ENCODE data around the gene MAPK12. TPM values are rescaled to one million over a fixed set of nuclear protein-coding genes. Genes with fewer than 3 reads are reported as not detected.

The MAPK12 gene
- total RNA-seq, 2 donors from 2014 or later: 5.0 to 13.0 TPM

- Histone ChIP-seq H3K4me1 (peaks cover 0 to 64% of the 10 kb centered on the region in 2 donors), H3K27ac (peak overlapping the region; percentile 63 to 66), H3K4me3 (peak overlapping the region; percentile 56 to 62), H3K36me3 (no peaks in the 10 kb centered on the region), H3K27me3 (no peaks in the 10 kb centered on the region), H3K9me3 (no peaks in the 10 kb centered on the region)
- TF ChIP-seq CTCF (IDR thresholded peaks at IDR 0.05): no peak
- no peak for DNase-seq (ENCODE audit: low spot score)
These were observed 8.1 kb upstream of the MAPK12 start for GRCh38 chr22:50269573-50269969.

- H3K4me3 ChIP-seq: no peak overlapping the region
- peaks cover 0 to 59% of the 10 kb centered on the region in 2 donors for H3K4me1 ChIP-seq
- H3K9me3 ChIP-seq: no peaks in the 10 kb centered on the region
- no peak overlapping the region for H3K27ac ChIP-seq
- H3K36me3 ChIP-seq: no peaks in the 10 kb centered on the region
- no peak for DNase-seq (ENCODE audit: low spot score)
- no peaks in the 10 kb centered on the region for H3K27me3 ChIP-seq
- TF ChIP-seq CTCF (IDR thresholded peaks at IDR 0.05): no peak
These were observed 7.2 kb upstream of the MAPK12 start for GRCh38 chr22:50268655-50269113.

GRCh38 chr22:50267591-50268390, 6.3 kb upstream of the MAPK12 start:
- H3K27me3 ChIP-seq: no peaks in the 10 kb centered on the region
- peaks cover 0 to 62% of the 10 kb centered on the region in 2 donors for H3K4me1 ChIP-seq
- peak; percentile 14 to 55 for TF ChIP-seq CTCF (IDR thresholded peaks at IDR 0.05)
- peak overlapping the region; percentile 30 to 47 for H3K4me3 ChIP-seq
- no peaks in the 10 kb centered on the region for H3K9me3 ChIP-seq
- H3K27ac ChIP-seq: no peak overlapping the region
- no peak for DNase-seq (ENCODE audit: low spot score)
- H3K36me3 ChIP-seq: no peaks in the 10 kb centered on the region

GRCh38 chr22:50266994-50267393, 5.5 kb upstream of the MAPK12 start:
- Histone ChIP-seq H3K9me3 (no peaks in the 10 kb centered on the region), H3K36me3 (no peaks in the 10 kb centered on the region), H3K4me1 (peaks cover 0 to 63% of the 10 kb centered on the region in 2 donors), H3K27ac (no peak overlapping the region), H3K27me3 (no peaks in the 10 kb centered on the region), H3K4me3 (peak overlapping the region; percentile 30 to 47)
- DNase-seq (ENCODE audit: low spot score): no peak
- TF ChIP-seq CTCF (IDR thresholded peaks at IDR 0.05): no peak

GRCh38 chr22:50264946-50265669, 3.6 kb upstream of the MAPK12 start:
- no peak overlapping the region for H3K27ac ChIP-seq
- DNase-seq (ENCODE audit: low spot score): no peak
- no peaks in the 10 kb centered on the region for H3K9me3 ChIP-seq
- no peak overlapping the region for H3K4me3 ChIP-seq
- TF ChIP-seq CTCF (IDR thresholded peaks at IDR 0.05): no peak
- no peaks in the 10 kb centered on the region for H3K36me3 ChIP-seq
- no peaks in the 10 kb centered on the region for H3K27me3 ChIP-seq
- peaks cover 0 to 59% of the 10 kb centered on the region in 2 donors for H3K4me1 ChIP-seq
